Measurements from ENCODE around the gene PDIA4. TPM values are rescaled to one million over a fixed set of nuclear protein-coding genes. Genes with fewer than 3 reads are reported as not detected.
"Not testable (repeated sequence)": the region's sequence is repeated elsewhere in the genome, so short reads cannot be mapped to it uniquely, and the experiment has no call there.

PDIA4 gene
- total RNA-seq, 4 donors from 2014 or later, result 40.6 to 105 (median 86.1) TPM

GRCh38 chr7:149063476-149063875 lies 35.2 kb upstream of the PDIA4 start:
- intact Hi-C loops (cut with DNase I), result loop anchor here (10.0 kb wide), 1 partner anchor 59 kb away; no protein-coding TSS in a partner anchor
- no peaks in the 10 kb centered on the region for H3K27me3 ChIP-seq
- H3K27ac ChIP-seq, result no peak overlapping the region
- H3K36me3 ChIP-seq, result peaks cover 0 to 16% (median 0%) of the 10 kb centered on the region in 3 donors
- no peak overlapping the region for H3K4me3 ChIP-seq
- no peak for TF ChIP-seq POLR2A (IDR thresholded peaks at IDR 0.05)
- TF ChIP-seq, protein P1, sequence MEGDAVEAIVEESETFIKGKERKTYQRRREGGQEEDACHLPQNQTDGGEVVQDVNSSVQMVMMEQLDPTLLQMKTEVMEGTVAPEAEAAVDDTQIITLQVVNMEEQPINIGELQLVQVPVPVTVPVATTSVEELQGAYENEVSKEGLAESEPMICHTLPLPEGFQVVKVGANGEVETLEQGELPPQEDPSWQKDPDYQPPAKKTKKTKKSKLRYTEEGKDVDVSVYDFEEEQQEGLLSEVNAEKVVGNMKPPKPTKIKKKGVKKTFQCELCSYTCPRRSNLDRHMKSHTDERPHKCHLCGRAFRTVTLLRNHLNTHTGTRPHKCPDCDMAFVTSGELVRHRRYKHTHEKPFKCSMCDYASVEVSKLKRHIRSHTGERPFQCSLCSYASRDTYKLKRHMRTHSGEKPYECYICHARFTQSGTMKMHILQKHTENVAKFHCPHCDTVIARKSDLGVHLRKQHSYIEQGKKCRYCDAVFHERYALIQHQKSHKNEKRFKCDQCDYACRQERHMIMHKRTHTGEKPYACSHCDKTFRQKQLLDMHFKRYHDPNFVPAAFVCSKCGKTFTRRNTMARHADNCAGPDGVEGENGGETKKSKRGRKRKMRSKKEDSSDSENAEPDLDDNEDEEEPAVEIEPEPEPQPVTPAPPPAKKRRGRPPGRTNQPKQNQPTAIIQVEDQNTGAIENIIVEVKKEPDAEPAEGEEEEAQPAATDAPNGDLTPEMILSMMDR (IDR thresholded peaks at IDR 0.05), result no peak
- H3K4me1 ChIP-seq, result peaks cover 0 to 23% (median 0%) of the 10 kb centered on the region in 3 donors
- no peaks in the 10 kb centered on the region for H3K9me3 ChIP-seq
- DNase-seq, result no peak

GRCh38 chr7:149062217-149062899 lies 34.1 kb upstream of the PDIA4 start:
- not testable (repeated sequence) for H3K9me3 ChIP-seq, H3K4me3 ChIP-seq, DNase-seq, H3K27ac ChIP-seq, H3K27me3 ChIP-seq, H3K36me3 ChIP-seq
- intact Hi-C loops (cut with DNase I), result loop anchor here (10.0 kb wide), 1 partner anchor 58 kb away; no protein-coding TSS in a partner anchor
- WGBS, 2 donors, result 85 to 86% methylated on average over 9 to 10 of the region's 10 CpGs
- H3K4me1 ChIP-seq, result peaks cover 0 to 23% (median 0%) of the 10 kb centered on the region in 3 donors

DNA sequence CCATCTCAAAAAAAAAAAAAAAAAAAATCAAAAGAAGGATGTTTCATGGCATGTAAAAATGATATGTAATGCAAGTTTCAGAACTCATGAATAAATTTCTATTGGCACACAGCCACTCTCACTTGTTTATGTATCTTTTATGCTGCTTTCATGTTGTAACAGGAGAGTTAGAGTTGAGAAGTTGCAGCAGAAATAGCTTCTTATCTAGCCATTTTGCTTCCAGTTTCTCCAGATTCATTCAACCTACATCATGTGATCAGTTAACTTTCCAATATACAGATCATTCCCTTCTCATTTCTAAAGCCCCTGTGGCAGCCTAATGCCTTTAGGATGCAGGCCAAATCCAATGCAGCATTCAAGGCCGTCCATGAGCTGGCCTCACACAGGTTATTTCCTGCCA lies 31.9 kb upstream of the PDIA4 start:
- no peak overlapping the region for H3K4me3 ChIP-seq
- peak overlapping the region in 2 of 4 donors; percentile 4 to 45 for H3K27ac ChIP-seq
- DNase-seq, result no peak
- 17 to 36% methylated on average over 1 of the region's 1 CpG for WGBS, 2 donors
- intact Hi-C loops (cut with DNase I), result loop anchor here (10.0 kb wide), 1 partner anchor 55 kb away; no protein-coding TSS in a partner anchor
- H3K9me3 ChIP-seq, result no peaks in the 10 kb centered on the region
- TF ChIP-seq POLR2A (IDR thresholded peaks at IDR 0.05), result no peak
- TF ChIP-seq, protein P1 (IDR thresholded peaks at IDR 0.05), result no peak
- no peaks in the 10 kb centered on the region for H3K36me3 ChIP-seq
- no peaks in the 10 kb centered on the region for H3K27me3 ChIP-seq
- peaks cover 0 to 18% (median 0%) of the 10 kb centered on the region in 3 donors for H3K4me1 ChIP-seq

GRCh38 chr7:149053885-149054284 lies 25.6 kb upstream of the PDIA4 start:
- Histone ChIP-seq H3K4me1 (no peaks in the 10 kb centered on the region), H3K36me3 (no peaks in the 10 kb centered on the region), H3K27me3 (no peaks in the 10 kb centered on the region), H3K27ac (no peak overlapping the region), H3K9me3 (no peaks in the 10 kb centered on the region), H3K4me3 (no peak overlapping the region)
- intact Hi-C loops (cut with DNase I), result no loop called here
- no peak for DNase-seq
- TF ChIP-seq, protein P1 (IDR thresholded peaks at IDR 0.05), result no peak
- TF ChIP-seq POLR2A (IDR thresholded peaks at IDR 0.05), result no peak
- 94 to 97% methylated on average over 5 to 8 of the region's 8 CpGs for WGBS, 2 donors

DNA sequence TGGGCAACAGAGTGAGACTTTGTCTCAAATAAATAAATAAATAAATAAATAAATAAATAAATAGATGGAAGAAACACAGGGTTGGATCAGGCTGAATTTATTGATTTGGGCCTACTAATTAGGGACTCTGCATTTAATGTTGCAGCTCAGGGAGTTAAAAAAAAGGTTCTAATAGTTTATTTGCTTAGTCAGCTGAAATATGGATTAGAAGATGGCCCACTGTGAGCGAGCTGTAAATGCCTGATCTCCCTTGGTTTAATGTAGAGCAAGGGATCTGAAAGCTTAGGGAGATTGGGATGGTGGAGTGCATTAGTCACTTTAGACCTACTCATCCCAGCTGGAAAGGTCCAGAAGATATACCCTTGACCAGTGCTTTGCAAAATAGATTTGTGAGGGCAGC lies 25.1 kb upstream of the PDIA4 start:
- WGBS, 2 donors, result 90 to 95% methylated on average over 1 of the region's 1 CpG
- intact Hi-C loops (cut with DNase I), result no loop called here
- no peak for DNase-seq
- no peaks in the 10 kb centered on the region for H3K4me1 ChIP-seq
- no peak overlapping the region for H3K4me3 ChIP-seq
- no peak for TF ChIP-seq POLR2A (IDR thresholded peaks at IDR 0.05)
- TF ChIP-seq, protein P1 (IDR thresholded peaks at IDR 0.05), result no peak
- no peaks in the 10 kb centered on the region for H3K36me3 ChIP-seq
- no peak overlapping the region for H3K27ac ChIP-seq
- H3K27me3 ChIP-seq, result no peaks in the 10 kb centered on the region
- H3K9me3 ChIP-seq, result no peaks in the 10 kb centered on the region

All from esophagus squamous epithelium (tissue), 5 donors.